Prostate gland (tissue), 2 donors: ENCODE results near the gene WDR73. TPM values are rescaled to one million over a fixed set of nuclear protein-coding genes. Genes with fewer than 3 reads are reported as not detected.

ENCODE experiments used
- DNase-seq: peaks from one replicate; pipeline ENCODE4 v3.0.0-alpha.2; 2019; ENCODE audit warnings: low spot score
- H3K27ac ChIP-seq, 2 donors: fragments of 200-600 bp; sonication (generic); 2 replicates each; pipeline ENCODE4 v1.5.1; 2017 to 2019
- H3K27me3 ChIP-seq: fragments of 200-600 bp; sonication (generic); replicated peaks from 2 replicates; pipeline ENCODE4 v1.5.1; 2019; ENCODE audit not compliant: insufficient read depth
- H3K36me3 ChIP-seq, 2 donors: fragments of 200-600 bp; sonication (generic); 1 replicate in 1 of 2; 2 replicates in 1 of 2; pipeline versions ENCODE4 v1.5.1 to v1.8.1; 2017 to 2019
- H3K4me1 ChIP-seq: fragments of 200-600 bp; sonication (generic); replicated peaks from 2 replicates; pipeline ENCODE4 v1.5.1; 2019
- H3K4me3 ChIP-seq, 2 donors: fragments of 200-600 bp; sonication (generic); 2 replicates each; pipeline ENCODE4 v1.5.1; 2017 to 2019
- H3K9me3 ChIP-seq: fragments of 200-600 bp; sonication (generic); 2 replicates; pipeline ENCODE4 v1.5.1; 2017
- CTCF ChIP-seq, 4 experiments: fragments of 200-600 bp in 2 of 4; fragments of 450-650 bp in 2 of 4; sonication (generic) in 2 of 4; IDR thresholded peaks; 1 replicate in 3 of 4; 2 replicates in 1 of 4; pipeline ENCODE4 v1.5.1; 2016 to 2019; ENCODE audit warnings: antibody characterized with exemption in 4 of 4, mild to moderate bottlenecking in 2 of 4, moderate library complexity in 2 of 4
- POLR2A ChIP-seq: fragments of 450-650 bp; IDR thresholded peaks from one replicate; pipeline ENCODE4 v1.6.1; 2016; ENCODE audit warnings: antibody characterized with exemption, mild to moderate bottlenecking
- POLR2AphosphoS5 ChIP-seq: sonication (generic); formaldehyde crosslinking; IDR thresholded peaks from one replicate; pipeline ENCODE4 v1.6.1; 2017; ENCODE audit warnings: antibody characterized with exemption
- WGBS: methylation state at CpG from one replicate; pipeline ENCODE4 v1.1.5; 2018; 5-methylcytosine and 5-hydroxymethylcytosine counted together
- intact Hi-C: fragments of 100-400 bp; cut with DNase I; formaldehyde crosslinking; loops from one replicate; pipeline ENCODE4 v1.14.2; 2022
- total RNA-seq, 2 donors: library from RNA; depleted of rRNA; stranded (reverse); fragments of >200 nt; gene quantifications; one replicate each; pipeline ENCODE4 v1.1.0, GENCODE V29; 2016

WDR73 gene
- total RNA-seq, 2 donors from 2014 or later, result 20.7 to 43.9 TPM

DNA sequence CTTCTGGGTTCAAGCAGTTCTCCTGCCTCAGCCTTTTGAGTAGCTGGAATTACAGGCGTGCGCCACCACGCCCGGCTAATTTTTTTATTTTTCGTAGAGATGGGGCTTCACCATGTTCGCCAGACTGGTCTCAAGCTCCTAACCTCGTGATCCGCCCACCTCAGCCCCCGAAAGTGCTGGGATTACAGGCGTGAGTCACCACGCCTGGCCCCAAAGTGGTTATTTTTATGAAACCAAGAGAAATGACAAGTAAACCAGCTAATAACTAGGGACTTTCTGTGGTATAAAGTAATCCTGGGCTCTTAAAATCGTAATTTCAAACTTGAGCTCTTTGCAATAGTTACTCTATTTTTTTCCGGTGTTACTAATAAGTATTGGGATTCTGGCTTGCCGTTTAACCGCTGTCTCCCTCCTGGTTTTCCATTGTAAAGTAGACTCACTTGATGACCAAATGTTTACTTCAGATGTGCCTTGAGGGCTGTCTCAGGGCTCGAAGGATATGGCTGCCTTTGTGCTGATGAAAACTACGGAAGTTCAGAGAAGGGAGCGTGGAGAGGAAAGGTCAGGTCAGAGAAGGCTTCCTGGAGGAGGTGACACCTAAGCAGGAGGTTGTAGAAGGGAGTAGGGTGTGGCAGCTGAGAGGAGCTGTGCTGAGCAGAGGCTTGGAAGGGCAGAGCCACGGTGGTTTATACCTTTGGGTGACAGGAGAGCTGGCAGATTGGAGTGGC lies 49.1 kb downstream of the WDR73 start:
- TF ChIP-seq POLR2AphosphoS5 (no peak), POLR2A (no peak), CTCF (IDR thresholded peaks at IDR 0.05) (no peak)
- H3K4me1 ChIP-seq, result no peaks in the 10 kb centered on the region
- H3K9me3 ChIP-seq, result no peaks in the 10 kb centered on the region
- intact Hi-C loops, result no loop called here
- 81% methylated on average over 19 of the region's 19 CpGs for WGBS
- no peak for DNase-seq
- H3K27ac ChIP-seq, result no peak overlapping the region
- no peaks in the 10 kb centered on the region for H3K36me3 ChIP-seq
- no peak overlapping the region for H3K4me3 ChIP-seq
- H3K27me3 ChIP-seq, result no peaks in the 10 kb centered on the region

DNA sequence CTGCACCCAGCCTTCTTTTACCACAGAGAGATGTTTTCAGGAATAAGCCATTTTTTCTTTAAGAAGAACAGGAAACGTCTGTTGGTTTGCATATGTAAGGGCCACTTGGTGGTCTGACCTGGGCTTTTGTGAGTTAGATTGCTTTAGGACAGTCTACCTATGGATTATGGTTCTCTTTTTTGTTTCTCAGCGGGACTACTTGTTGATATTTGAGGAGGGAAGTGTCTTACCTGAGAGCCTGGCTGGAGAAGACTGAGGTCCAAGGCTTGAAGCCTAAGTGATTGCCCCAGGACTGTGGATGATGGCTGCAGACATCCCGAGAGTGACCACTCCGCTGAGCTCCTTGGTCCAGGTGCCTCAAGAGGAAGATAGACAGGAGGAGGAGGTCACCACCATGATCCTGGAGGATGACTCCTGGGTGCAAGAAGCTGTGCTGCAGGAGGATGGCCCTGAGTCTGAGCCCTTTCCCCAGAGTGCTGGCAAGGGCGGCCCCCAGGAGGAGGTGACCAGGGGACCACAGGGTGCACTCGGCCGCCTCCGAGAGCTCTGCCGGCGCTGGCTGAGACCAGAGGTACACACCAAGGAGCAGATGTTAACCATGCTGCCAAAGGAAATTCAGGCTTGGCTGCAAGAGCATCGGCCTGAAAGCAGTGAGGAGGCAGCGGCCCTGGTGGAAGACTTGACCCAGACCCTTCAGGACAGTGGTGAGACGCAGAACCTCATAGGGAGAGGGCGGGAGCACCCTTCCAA lies 50.3 kb downstream of the WDR73 start:
- Histone ChIP-seq H3K4me1 (no peaks in the 10 kb centered on the region), H3K27ac (no peak overlapping the region), H3K4me3 (no peak overlapping the region), H3K9me3 (no peaks in the 10 kb centered on the region), H3K36me3 (no peaks in the 10 kb centered on the region), H3K27me3 (no peaks in the 10 kb centered on the region)
- no peak for DNase-seq
- intact Hi-C loops, result no loop called here
- 86% methylated on average over 14 of the region's 14 CpGs for WGBS
- TF ChIP-seq POLR2AphosphoS5 (no peak), CTCF (IDR thresholded peaks at IDR 0.05) (no peak), POLR2A (no peak)

GRCh38 chr15:84601555-84601838 lies 52.6 kb downstream of the WDR73 start:
- intact Hi-C loops, result no loop called here
- WGBS, result 9% methylated on average over 6 of the region's 6 CpGs
- TF ChIP-seq CTCF (IDR thresholded peaks at IDR 0.05) (no peak), POLR2A (no peak), POLR2AphosphoS5 (no peak)
- Histone ChIP-seq H3K9me3 (no peaks in the 10 kb centered on the region), H3K27ac (peak overlapping the region in 1 of 2 donors; percentile 63), H3K27me3 (no peaks in the 10 kb centered on the region), H3K36me3 (no peaks in the 10 kb centered on the region), H3K4me3 (peak overlapping the region; percentile 77 to 82), H3K4me1 (no peaks in the 10 kb centered on the region)
- no peak for DNase-seq

DNA sequence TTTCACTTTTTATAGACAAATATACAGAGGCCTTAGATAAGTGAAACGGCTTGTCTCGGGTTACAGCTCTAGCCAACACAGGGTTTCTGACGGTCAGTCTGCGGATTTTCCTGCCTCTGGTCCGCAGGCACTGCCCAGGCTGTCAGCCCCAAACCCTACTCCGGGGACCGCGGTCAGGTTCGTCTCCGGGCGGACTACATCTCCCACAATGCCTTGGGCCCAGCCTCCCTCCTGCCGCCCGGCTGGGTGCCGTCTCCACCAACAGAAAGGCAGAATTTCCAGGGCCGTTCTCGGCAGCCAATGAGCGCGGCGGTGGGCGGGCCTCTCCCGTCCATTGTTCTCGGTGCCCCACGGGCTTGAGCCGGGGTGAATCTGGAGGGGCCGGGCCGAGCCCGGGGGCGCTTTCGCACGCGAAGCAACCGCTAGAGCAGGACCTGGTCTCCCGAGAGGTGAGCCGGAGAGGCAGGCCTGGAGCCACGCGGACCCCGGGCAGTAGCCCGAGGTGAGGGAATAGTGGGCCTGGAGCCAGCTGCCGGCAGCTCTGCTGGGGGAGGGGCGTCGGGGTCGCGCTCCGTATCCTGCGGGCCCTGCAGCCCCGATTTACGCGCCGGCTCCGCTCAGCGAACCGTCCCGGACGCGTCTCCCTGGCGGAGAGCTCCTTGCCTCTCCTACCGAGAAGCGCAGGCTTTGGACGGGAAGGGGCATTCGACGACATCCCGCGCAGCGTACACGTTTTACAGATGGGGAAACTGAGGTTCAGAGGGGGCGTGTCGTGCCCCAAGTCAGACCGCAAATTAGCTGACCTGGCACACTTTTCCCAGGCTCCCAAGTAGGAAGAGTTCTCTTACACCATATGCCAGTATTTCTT lies 53.2 kb downstream of the WDR73 start, which contains the start of gene ZSCAN2:
Gene ZSCAN2, plus strand, starts transcription at position 323 of the 868 bp plus-strand sequence. CDS start 2,919 bp downstream, outside the sequence.
- TF ChIP-seq POLR2AphosphoS5 (peak; percentile 87), POLR2A (peak; percentile 36), CTCF (IDR thresholded peaks at IDR 0.05) (no peak)
- Histone ChIP-seq H3K27ac (peak within 1 kb of the TSS; percentile 61 to 63), H3K27me3 (no peaks in the 10 kb centered on the region), H3K4me1 (no peaks in the 10 kb centered on the region), H3K36me3 (no peaks in the 10 kb centered on the region), H3K9me3 (no peaks in the 10 kb centered on the region), H3K4me3 (peak within 1 kb of the TSS; percentile 77 to 82)
- DNase-seq, result peak; percentile 96
- WGBS, result under 1% methylated on average over 66 of the region's 68 CpGs
- intact Hi-C loops, result no loop called here
